ENCODE measurements around the gene KIZ.

GRCh38 chr20:21111416-21111815 is 14.5 kb upstream of the KIZ start:
- TF ChIP-seq CTCF (IDR thresholded peaks at IDR 0.05) (no peak), POLR2A (IDR thresholded peaks at IDR 0.05) (no peak)
